VCaP (cell line): Measurements from ENCODE around the gene PIM3.

ENCODE experiments used
- H3K27ac ChIP-seq: fragments of 450-650 bp; 2 replicates; pipeline ENCODE4 v1.5.1; 2017
- TF ChIP-seq, protein P1 (sequence below): fragments of 450-650 bp; conservative IDR thresholded peaks from 2 replicates; pipeline ENCODE4 v1.5.1; 2017; ENCODE audit warnings: mild to moderate bottlenecking, moderate library complexity

PIM3 gene

DNA sequence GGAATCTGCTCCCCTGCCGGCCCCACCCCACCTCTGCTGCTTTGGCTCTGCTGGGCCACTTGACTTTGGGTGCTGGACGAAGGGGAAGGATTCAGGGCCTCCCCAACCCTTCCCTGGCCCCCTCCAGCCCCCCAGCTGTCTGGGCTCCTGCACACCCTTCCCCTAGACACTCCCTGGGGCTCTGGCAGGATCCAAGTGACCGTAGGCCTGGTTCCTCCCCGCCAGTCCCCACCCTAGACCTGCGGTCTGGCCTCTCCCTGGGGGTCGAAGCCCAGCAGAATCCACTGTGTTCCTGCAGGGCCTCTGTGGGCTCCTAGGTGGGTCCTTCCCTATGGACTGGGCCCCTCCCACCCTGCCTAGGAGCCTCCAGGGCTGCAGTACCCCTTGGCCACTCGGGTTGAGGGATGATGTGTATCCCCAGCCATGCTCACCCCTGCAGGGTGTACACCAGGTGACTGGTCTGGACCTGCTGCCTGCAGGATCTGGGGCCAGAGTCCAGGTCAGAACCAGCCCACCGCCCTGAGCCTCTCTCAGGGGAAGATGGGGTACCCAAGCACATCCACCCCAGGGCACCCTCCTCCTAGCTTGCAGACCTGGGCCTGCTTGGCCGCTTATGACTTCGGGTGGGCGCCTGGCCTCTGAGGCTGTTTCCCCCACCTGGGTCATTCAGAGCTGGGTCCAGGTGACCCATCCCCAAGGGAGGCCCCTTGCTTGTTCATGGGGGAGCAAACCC lies 5.6 kb downstream of the PIM3 start:
- H3K27ac ChIP-seq, result no peak overlapping the region
- TF ChIP-seq, protein P1, sequence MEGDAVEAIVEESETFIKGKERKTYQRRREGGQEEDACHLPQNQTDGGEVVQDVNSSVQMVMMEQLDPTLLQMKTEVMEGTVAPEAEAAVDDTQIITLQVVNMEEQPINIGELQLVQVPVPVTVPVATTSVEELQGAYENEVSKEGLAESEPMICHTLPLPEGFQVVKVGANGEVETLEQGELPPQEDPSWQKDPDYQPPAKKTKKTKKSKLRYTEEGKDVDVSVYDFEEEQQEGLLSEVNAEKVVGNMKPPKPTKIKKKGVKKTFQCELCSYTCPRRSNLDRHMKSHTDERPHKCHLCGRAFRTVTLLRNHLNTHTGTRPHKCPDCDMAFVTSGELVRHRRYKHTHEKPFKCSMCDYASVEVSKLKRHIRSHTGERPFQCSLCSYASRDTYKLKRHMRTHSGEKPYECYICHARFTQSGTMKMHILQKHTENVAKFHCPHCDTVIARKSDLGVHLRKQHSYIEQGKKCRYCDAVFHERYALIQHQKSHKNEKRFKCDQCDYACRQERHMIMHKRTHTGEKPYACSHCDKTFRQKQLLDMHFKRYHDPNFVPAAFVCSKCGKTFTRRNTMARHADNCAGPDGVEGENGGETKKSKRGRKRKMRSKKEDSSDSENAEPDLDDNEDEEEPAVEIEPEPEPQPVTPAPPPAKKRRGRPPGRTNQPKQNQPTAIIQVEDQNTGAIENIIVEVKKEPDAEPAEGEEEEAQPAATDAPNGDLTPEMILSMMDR, result no peak

DNA sequence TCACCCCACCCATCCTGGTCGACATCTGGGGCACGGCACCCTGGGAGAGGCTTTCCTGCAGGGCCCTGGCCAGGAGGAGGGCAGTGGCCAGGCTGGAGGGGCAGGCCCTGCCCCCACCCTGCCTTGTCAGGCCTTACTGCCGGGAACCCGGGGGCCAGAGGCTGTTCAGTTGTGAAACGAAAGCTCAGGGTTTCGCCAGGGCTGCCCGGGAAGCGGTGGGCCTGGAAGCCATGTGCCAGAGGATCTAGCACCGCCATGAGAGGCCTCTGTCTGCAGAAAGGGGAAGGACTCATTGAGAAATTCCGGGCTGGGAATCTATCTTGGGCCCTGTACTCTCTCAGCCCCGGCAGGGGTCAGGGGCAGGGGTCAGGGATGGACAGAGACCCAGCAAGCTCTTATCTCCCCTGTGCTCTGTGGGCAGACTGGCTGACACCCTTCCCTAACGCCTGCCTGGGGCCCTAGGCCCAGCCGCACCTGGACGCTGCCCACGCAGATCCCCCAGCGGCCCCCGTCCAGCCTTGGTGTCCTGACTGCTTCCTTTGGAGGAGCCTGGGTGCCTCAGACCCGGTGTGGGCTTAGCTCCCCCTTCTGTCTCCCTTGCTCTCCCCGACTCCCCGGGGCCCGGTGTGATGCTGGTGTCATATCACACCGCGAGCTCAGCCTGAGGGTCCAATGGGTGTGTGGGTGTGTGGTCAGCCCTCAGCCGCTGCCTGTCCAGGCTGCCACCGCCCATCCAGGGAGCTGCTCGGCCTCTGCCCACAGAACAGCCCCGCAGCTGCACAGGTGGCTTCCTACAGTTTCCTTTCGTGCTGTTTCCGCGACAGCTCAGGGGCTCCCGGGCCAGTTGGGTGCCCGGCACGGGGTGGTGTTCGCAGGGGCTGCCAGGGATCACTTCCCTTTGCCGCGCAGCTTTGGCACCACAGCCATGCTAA lies 6.5 kb downstream of the PIM3 start:
- no peak overlapping the region for H3K27ac ChIP-seq
- TF ChIP-seq, protein P1, result no peak

DNA sequence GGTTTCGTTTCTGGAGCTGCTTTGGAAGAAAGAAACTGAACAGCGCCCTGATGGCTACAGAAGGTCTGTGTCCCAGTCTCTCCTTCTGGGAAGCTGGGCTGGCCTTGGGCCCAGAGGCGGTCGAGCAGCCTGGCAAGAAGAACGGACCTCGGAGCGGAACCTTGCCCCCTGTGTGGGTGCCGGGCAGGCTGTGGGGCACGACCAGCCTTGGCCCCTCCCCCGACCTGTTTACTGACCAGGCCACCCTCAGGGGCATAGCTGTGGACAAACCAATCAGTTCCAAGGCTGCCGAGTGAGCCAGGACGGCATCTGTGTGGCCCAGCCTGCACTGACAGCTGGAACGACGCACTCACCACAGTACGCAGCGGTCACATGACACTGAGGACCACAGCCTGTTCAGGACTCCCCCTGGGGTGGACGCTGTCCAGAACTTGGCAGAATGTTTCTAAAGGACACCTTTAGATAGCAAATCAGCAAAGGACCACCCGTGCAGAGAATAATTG lies 7.2 kb downstream of the PIM3 start:
- TF ChIP-seq, protein P1, result no peak
- no peak overlapping the region for H3K27ac ChIP-seq

DNA sequence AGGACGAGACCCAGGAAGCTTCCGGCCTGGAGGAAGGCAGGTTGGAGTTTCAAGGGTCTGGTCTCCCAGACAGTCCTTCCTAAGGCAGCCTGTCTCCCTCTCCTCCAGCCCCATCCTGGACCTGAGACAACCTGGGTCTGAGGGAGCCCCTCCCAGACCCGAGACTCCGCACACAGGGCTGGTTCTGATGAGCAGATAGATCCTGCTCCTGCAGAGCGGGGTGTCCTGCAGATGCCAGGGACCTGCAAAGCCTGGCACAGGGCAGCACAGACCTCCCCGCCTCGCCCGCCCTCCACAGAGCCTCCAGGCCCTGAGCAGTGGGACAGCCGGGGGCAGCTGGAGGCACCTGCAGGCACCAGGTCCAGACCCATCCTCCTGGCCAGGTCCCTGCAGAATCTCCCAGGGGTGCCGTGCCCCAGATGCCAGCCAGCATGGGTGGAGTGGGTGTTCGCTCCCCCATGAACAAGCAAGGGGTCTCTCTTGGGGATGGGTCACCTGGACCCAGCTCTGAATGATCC lies 7.8 kb downstream of the PIM3 start:
- TF ChIP-seq, protein P1, result no peak
- H3K27ac ChIP-seq, result no peak overlapping the region

DNA sequence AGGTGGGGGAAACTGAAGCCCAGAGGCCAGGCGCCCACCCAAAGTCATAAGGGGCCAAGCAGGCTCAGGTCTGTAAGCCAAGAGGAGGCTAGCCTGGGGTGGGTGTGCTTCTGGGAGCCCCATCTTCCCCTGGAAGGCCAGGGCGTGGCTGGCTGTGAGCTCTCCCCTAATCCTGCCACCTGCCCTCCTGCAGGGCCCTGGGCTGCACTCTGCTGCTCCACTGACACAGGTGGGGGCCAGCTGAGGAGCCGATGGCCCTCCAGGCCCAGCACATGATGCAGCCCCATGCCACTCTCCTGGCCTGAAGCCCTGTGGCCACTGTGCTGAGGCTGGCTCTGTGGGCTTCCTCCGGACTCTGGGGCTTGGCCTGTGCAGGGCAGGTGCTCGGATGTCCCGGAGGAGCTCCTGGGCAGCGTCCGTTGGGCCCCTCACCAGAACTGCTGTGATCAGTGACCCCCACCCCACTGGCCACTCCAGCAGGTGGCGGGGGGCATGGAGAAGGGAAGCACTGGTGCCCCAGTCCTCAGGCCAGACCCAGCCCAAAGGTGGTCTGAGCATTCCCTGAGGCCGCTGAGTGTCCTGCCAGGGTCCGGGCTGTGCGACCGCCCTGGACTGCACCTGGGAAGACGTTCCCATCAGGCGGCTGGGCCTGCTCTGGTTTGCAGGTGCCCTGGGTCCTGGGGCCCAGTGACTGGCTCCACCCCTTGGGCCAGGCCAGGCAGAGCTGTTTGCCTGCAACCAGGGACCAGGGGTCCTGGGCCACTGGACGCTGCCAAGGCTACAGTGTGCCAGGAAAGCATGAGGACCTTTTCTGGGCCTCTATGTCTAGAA lies 8.5 kb downstream of the PIM3 start:
- TF ChIP-seq, protein P1, result no peak
- no peak overlapping the region for H3K27ac ChIP-seq

DNA sequence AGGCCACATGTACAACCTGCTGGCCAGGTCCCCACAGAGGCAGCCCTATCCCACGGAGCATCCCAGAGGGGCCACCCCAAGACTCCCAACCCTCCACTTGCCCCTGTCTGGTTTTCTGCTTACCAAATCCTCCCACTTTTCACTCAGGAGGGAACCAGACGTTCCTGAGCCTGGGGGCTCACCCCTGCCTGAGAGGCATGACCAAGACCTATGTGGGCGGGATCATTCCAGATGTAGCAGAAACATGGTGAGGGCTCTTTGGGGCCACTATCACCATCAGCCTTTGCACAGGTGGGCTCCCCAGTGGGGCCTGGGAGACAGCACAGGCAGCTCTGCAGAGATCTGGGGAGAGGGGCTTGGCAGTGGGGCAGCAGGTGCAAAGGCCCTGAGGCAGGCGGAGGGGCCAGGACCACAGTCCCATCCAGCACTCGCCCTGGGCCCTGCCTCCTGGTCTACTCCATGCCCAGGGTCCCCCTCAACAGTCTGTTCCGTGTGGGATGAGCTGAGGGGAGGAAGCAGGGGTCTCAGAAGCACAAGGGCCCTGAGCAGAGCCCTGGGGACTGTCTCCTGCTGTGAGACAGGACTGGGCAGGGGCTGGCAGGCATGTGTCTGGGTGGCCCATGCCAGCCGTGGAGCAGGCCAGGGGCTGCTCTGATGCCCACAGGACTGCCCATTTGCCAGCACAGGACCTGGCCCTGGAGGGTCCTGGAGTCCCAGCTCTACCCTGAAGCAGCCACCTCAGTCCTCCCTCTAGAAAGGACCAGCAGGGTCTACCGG lies 9.4 kb downstream of the PIM3 start:
- peak overlapping the region; percentile 62 for H3K27ac ChIP-seq
- TF ChIP-seq, protein P1, result no peak
